Measurements from ENCODE around the gene SLC2A1. TPM values are rescaled to one million over a fixed set of nuclear protein-coding genes. Genes with fewer than 3 reads are reported as not detected.

SLC2A1 gene
- total and polyA plus RNA-seq, 7 donors, result 1.1 to 3.8 (median 2.1) TPM

DNA sequence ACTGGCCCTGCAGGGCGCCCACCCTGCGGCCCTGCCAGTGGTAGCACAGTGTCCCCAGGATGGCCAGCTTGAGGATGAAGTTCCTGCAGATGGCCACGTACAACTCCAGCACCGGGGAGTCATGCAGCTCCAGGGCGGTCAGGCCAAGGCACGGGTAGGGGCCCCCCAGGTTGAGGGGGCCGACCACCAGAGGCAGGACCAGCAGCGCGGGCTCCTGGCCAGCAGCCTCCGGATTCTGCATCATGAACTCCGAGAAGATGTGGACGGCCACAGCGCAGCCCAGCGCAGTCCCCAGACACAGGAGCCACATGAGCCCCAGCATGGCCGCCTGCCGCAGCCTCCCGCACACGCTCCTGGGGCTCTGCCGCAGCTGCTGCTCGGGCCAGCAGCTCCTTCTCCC is 71.3 kb downstream of the SLC2A1 start:
- Histone ChIP-seq H3K4me3 (no peak overlapping the region), H3K27me3 (ENCODE audit: insufficient read depth in 3 of 3, low read length in 2 of 3) (no peaks in the 10 kb centered on the region), H3K4me1 (no peaks in the 10 kb centered on the region), H3K36me3 (ENCODE audit: insufficient read depth in 1 of 2, low read depth in 1 of 2) (no peaks in the 10 kb centered on the region), H3K27ac (no peak overlapping the region), H3K9me3 (no peaks in the 10 kb centered on the region)
- WGBS, 3 donors, result 92 to 94% (median 93%) methylated on average over 18 to 20 of the region's 20 CpGs
- TF ChIP-seq, protein P1, sequence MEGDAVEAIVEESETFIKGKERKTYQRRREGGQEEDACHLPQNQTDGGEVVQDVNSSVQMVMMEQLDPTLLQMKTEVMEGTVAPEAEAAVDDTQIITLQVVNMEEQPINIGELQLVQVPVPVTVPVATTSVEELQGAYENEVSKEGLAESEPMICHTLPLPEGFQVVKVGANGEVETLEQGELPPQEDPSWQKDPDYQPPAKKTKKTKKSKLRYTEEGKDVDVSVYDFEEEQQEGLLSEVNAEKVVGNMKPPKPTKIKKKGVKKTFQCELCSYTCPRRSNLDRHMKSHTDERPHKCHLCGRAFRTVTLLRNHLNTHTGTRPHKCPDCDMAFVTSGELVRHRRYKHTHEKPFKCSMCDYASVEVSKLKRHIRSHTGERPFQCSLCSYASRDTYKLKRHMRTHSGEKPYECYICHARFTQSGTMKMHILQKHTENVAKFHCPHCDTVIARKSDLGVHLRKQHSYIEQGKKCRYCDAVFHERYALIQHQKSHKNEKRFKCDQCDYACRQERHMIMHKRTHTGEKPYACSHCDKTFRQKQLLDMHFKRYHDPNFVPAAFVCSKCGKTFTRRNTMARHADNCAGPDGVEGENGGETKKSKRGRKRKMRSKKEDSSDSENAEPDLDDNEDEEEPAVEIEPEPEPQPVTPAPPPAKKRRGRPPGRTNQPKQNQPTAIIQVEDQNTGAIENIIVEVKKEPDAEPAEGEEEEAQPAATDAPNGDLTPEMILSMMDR (IDR thresholded peaks at IDR 0.05), result no peak
- DNase-seq (no peak), ATAC-seq (no peak)
- intact Hi-C loops (cut with DNase I), result no loop called here

DNA sequence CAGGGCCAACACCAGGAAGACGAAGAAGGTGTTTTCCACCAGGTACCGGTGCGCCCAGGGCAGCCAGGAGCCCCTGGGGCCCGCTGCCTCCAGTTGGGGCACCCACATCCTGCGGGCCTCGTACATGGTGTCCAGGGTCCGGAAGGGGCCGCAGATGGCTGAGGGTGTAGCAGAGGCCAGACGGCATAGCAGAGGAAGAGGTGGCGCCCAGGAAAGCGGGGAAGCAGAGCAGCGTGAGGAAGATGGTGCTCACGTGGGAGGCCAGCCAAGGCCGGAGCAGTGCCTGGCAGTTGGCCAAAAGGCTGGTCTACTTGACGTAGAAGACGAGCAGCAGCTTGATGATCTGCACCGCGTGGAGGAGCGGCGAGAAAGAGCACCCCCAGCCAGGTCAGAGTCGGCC is 71.9 kb downstream of the SLC2A1 start:
- ATAC-seq (no peak), DNase-seq (no peak)
- Histone ChIP-seq H3K27me3 (ENCODE audit: insufficient read depth in 3 of 3, low read length in 2 of 3) (peaks cover 0 to 3% (median 0%) of the 10 kb centered on the region in 3 donors), H3K27ac (no peak overlapping the region), H3K9me3 (no peaks in the 10 kb centered on the region), H3K4me3 (no peak overlapping the region), H3K36me3 (ENCODE audit: insufficient read depth in 1 of 2, low read depth in 1 of 2) (no peaks in the 10 kb centered on the region), H3K4me1 (no peaks in the 10 kb centered on the region)
- TF ChIP-seq, protein P1 (IDR thresholded peaks at IDR 0.05), result no peak
- intact Hi-C loops (cut with DNase I), result no loop called here
- 64 to 73% (median 67%) methylated on average over 21 of the region's 21 CpGs for WGBS, 3 donors

DNA sequence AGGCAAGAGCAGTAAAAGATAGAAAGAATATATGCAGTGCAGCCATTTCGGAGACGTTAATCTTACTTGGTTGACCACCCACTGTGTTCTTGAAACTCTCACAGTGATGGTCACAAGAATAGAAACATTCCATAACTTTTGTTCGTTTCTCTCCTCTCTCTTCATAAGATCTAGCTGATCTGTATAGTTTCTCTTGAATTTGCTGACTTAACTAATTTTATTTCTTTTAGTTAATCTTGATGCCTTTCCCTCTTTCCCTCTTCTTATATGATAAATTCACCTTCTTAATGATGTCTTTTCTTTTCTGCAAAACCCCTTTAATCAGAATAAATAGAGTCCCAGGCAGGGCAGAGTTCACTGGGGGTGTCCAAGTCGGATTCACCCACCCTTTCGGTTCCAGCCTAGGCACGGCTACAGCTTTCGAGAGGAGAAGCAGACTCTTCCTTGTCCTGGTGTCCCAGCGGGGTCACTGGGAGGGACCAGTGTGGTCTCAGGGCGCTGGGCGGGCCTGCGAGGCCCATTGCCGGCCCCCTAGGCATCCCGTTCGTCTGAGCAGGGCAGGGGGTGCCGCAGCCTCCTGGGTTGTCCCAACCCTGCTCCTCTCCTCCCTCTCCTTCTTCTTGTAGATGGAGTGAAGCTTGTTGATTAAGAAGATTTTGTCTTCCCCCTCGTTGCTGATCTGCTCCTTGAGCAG is 72.5 kb downstream of the SLC2A1 start:
- H3K27ac ChIP-seq, result no peak overlapping the region
- intact Hi-C loops (cut with DNase I), result no loop called here
- 77 to 82% (median 79%) methylated on average over 16 of the region's 16 CpGs for WGBS, 3 donors
- no peak for ATAC-seq
- no peaks in the 10 kb centered on the region for H3K4me1 ChIP-seq
- DNase-seq, result no peak
- TF ChIP-seq, protein P1 (IDR thresholded peaks at IDR 0.05), result no peak
- H3K27me3 ChIP-seq (ENCODE audit: insufficient read depth in 3 of 3, low read length in 2 of 3), result peaks cover 0 to 3% (median 0%) of the 10 kb centered on the region in 3 donors
- no peak overlapping the region for H3K4me3 ChIP-seq
- no peaks in the 10 kb centered on the region for H3K9me3 ChIP-seq
- H3K36me3 ChIP-seq (ENCODE audit: insufficient read depth in 1 of 2, low read depth in 1 of 2), result no peaks in the 10 kb centered on the region

GRCh38 chr1:42880384-42880783 is 78.3 kb downstream of the SLC2A1 start:
- 47 to 63% (median 52%) methylated on average over 4 of the region's 4 CpGs for WGBS, 3 donors
- intact Hi-C loops (cut with DNase I), result no loop called here
- Histone ChIP-seq H3K27ac (no peak overlapping the region), H3K4me1 (no peaks in the 10 kb centered on the region), H3K27me3 (ENCODE audit: insufficient read depth in 3 of 3, low read length in 2 of 3) (peaks cover 0 to 14% (median 2%) of the 10 kb centered on the region in 3 donors), H3K36me3 (ENCODE audit: insufficient read depth in 1 of 2, low read depth in 1 of 2) (no peaks in the 10 kb centered on the region), H3K4me3 (no peak overlapping the region), H3K9me3 (no peaks in the 10 kb centered on the region)
- ATAC-seq (no peak), DNase-seq (no peak)
- TF ChIP-seq, protein P1 (IDR thresholded peaks at IDR 0.05), result no peak

DNA sequence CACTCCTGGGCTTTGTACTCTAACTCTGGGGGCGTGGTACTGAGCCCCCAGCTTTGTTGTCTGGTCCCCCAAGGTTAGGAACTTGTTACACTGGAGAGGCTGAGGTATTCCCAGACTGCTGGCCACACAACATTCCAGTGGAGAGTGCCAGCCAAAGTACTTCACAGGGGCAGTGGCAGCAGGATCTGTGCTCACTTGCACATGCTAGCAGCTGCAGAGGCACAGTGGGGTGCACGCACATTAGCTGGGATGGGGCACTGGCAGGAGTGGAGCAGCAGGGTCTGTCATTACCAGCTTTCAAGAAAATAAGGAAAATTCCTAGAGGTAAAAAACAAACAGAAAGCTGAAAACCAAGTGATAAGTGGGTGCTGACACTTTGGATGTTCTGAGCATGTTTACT is 81.3 kb downstream of the SLC2A1 start:
- DNase-seq (no peak), ATAC-seq (no peak)
- Histone ChIP-seq H3K36me3 (ENCODE audit: insufficient read depth in 1 of 2, low read depth in 1 of 2) (no peaks in the 10 kb centered on the region), H3K9me3 (peaks cover 4% of the 10 kb centered on the region), H3K27me3 (ENCODE audit: insufficient read depth in 3 of 3, low read length in 2 of 3) (peaks cover 0 to 14% (median 2%) of the 10 kb centered on the region in 3 donors), H3K27ac (no peak overlapping the region), H3K4me1 (no peaks in the 10 kb centered on the region), H3K4me3 (no peak overlapping the region)
- intact Hi-C loops (cut with DNase I), result no loop called here
- WGBS, 3 donors, result 36 to 67% (median 50%) methylated on average over 2 of the region's 2 CpGs
- TF ChIP-seq, protein P1 (IDR thresholded peaks at IDR 0.05), result no peak
